Left cardiac atrium (tissue), 4 donors: Measurements from ENCODE around the gene HRH3. TPM values are rescaled to one million over a fixed set of nuclear protein-coding genes. Genes with fewer than 3 reads are reported as not detected.

Experiments used
- ATAC-seq, 2 donors: fragments of 200-7000 bp; cut with Tn5 transposase; one replicate each; pipeline ENCODE4 v1.9.1; 2020; ENCODE audit warnings: mild to moderate bottlenecking in 2 of 2, moderate library complexity in 2 of 2
- DNase-seq: peaks from one replicate; pipeline ENCODE4 v3.0.0-alpha.2; 2020
- intact Hi-C, 2 donors: fragments of 100-400 bp; cut with DNase I; formaldehyde crosslinking; loops; one replicate each; pipeline versions ENCODE4 v1.14.1 to v1.15.1; 2022 to 2023
- long read RNA-seq: library from polyadenylated mRNA; unstranded; transcript quantifications from one replicate; pipeline ENCODE4 v2.0.0, GENCODE V29; 2021
- total RNA-seq, 2 donors: library from RNA; stranded (reverse); fragmentation: NEBNext Ultra II Directional; extraction: Animal tissue kit (Norgen Biotek cat#: 25700); gene quantifications; one replicate each; pipeline ENCODE4 v1.2.1, GENCODE V29; 2021
- donor health status: DM: no; HTN: yes; CAD: no.
- donor health status: DM: no; HTN: yes; CAD: no; lungs with severe emphysema.
- donor health status: DM: yes; HTN: yes; CAD: no.
- donor health status: Dilated cardiomyopathy.

Gene HRH3
- not detected for total RNA-seq
- long read RNA-seq: 0 reads

DNA sequence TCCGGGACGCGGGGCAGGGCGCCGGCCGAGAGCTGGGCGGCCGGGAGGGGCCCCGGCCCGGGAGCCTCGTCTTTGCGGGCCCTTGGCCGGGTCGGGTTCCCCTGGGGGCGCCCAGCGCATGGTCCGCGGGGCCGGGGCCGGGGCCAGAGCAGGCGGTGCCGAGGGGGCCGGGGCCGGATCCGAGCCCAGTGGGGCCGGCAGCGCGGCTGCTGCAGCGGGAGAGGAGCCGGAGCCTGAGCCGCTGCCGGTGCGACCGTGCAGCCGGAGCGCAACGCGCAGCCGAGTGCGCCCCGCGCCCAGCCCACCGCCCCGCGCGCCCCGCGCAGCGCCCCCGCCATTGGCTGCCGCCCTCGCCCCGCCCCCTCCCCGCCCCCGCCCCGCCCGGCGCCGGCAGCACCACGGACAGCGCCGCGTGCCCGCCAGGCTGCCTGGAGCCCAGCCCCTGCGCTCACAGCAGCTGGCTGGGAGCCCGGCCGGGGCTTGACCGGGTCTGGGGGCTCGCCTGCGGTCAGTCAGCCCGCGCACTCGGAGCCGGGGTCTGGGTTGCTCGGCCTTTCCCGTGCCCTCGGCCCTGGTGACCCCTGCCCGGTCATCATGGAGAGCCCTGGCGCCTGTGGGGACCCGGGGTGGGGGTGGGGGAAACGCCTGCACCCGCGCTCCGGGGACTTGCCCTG, at the start of gene HRH3:
Gene HRH3, minus strand, starts transcription at position 287 of the 674 bp plus-strand sequence. CDS start 308 bp downstream, outside the sequence.
- peak; percentile 75 to 89 for ATAC-seq
- intact Hi-C loops: no loop called here

DNA sequence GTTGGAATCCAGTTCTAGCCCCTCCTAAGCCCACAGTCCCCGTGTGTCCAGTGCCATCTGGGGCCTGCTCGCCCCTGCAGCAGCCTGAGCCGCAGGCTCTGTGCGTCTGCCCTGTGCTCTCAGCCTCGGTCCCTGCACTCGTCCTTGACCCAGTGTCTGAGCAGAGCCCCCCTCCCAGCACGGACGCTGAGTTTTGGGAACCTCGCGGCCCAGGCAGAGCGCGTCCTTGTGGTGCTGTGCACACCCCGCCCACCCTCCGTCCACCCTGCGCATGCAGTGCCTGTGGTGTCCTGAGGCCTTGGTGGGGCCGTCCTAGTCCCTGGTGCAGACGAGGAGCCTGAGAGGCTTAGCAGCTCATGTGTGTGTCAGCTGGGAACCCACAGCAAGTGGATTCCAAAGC, 49.8 kb upstream of the HRH3 start:
- ATAC-seq (no peak), DNase-seq (no peak)
- intact Hi-C loops: no loop called here

More for the DNA sequence above, at the start of gene HRH3:
- DNase-seq: no peak

DNA sequence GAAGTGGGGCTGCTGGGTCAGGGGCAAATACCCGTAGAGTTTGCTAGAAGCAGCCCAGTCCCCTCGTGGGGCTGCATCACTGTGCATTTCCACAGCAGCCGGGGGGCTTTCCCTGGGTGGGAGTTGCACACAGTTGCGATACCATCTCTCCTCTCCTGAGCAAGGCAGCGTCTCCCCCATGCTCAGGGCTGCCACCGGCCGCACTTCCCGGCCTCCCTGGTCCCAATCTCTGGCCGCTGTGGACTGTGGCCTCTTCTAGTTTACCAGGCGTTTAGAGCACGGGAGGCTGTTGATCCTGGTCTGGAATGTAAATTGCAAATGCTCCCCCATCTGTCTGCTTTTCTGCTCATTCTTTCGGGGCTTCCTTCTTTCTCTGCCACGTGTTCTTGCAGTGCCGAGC, 49.3 kb upstream of the HRH3 start:
- ATAC-seq (no peak), DNase-seq (no peak)
- intact Hi-C loops: no loop called here

DNA sequence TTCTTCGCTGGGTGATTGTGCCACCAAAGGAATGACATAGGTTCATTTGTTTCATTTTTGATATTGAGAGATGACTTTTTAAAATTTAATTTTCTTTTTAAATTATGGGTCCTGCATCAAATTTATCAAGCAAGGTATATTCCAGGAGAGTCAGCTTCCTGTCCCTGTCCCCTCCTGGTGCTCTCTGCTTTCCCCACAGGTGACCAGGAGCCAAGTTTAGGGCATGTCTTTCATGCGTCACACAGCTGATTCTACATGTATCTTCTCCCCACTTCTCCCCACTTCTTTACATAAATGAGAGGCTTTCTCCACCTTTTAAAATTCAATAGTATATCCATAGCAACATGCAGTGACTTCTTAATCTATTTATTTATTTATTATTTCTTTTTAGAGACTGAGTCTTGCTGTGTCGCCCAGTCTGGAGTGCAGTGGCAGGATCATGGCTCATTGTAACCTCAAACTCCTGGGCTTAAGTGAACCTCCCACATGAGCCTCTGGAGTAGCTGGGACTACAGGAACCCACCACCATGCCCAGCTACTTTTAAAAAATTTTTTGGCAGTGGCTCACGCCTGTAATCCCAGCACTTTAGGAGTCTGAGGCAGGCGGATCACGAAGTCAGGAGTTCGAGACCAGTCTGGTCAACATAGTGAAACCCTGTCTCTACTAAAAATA, 48.3 kb upstream of the HRH3 start:
- DNase-seq: no peak
- no peak for ATAC-seq
- intact Hi-C loops: no loop called here

DNA sequence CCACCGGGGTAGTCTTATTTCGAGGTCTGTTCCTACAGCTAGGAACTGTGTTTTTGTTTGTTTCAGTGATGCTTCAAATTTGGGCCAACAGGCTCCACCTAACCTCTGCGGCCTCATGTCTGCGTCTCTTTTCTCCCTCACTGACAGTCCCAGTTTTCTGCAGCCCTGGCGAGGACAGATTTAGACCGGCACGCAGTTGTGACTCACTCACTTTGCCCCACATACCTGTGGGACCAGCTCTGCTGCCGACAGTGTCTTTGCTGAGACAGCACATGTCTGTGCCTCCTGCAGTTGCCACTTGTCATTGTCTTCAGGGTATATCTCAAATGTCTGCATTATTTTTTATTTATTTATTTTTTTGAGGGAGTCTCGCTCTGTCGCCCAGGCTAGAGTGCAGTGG, 47.5 kb upstream of the HRH3 start:
- DNase-seq (no peak), ATAC-seq (peak; percentile 56 to 78)
- intact Hi-C loops: no loop called here

DNA sequence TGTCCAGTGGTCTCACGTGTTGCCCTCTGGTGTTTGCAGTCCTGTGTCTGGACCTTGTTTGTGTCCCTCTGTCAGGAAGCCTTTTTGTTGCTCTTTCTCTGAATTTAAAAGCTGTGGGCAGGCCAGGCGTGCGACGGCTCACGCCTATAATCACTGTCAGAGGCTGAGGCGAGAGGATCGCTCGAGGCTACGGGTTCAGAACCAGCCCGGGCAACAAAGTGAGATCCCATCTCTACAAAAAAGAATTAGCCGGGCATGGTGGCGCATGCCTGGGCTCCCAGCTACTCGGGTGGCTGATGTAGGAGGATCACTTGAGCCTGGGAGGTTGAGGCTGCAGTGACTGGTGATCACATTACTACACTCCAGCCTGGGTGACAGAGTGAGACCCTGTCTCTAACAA, 46.8 kb upstream of the HRH3 start:
- no peak for DNase-seq
- intact Hi-C loops: no loop called here
- no peak for ATAC-seq

DNA sequence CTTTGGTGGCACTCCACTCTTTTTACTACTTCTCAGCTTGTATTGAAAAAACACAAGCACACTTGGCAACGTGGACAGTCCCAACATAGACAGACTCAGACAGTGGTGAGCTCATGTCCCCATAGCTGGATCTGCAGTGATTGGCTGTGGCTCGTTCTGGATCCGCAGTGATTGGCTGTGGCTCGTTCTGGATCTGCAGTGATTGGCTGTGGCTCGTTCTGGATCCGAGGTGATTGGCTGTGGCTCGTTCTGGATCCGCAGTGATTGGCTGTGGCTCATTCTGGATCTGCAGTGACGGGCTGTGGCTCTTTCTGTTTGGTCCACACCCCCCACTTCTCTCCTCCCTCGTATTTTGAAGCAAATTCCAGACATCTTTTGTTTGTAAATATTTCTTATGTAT, 46.3 kb upstream of the HRH3 start:
- ATAC-seq: no peak
- intact Hi-C loops: no loop called here
- no peak for DNase-seq

DNA sequence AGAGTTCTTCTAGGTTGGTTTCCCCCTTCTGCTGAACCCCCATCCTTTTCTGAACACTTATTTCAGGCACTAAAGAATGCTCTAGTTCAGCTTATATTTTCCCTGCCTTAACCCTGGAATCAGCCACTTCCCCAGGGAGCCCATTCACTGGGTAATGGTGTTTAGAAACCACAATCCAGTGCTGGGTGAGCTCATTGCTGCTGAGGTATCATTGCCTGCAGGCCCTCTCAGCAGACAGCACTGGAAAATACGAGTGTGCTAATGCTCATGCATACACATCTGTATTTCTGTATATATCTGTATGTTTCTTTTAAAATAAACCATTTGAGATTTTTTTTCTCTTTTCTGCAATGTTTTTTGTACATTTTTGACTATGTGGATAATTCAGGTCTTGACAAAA, 45.3 kb upstream of the HRH3 start:
- ATAC-seq (no peak), DNase-seq (no peak)

DNA sequence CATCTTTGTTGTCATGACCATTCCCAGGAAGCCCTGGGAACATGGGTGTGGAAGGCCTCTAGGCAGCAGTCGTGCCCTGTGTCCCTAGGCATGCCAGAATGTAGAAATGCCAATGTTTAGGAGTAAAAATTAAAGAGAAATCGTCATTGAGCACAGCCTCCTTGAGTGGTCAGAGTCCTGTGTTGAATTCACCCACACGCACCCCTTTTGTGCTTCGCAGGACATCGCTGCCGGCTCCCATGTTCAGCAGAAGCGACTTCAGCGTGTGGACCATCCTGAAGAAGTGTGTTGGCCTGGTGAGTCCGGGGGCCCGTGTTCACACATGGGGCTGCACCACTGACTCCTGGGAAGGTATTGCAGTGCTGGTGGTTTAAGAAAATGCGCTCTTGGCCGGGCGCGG, 43.3 kb upstream of the HRH3 start:
- intact Hi-C loops: no loop called here
- DNase-seq (no peak), ATAC-seq (no peak)

More for the DNA sequence above, 45.3 kb upstream of the HRH3 start:
- intact Hi-C loops: no loop called here

DNA sequence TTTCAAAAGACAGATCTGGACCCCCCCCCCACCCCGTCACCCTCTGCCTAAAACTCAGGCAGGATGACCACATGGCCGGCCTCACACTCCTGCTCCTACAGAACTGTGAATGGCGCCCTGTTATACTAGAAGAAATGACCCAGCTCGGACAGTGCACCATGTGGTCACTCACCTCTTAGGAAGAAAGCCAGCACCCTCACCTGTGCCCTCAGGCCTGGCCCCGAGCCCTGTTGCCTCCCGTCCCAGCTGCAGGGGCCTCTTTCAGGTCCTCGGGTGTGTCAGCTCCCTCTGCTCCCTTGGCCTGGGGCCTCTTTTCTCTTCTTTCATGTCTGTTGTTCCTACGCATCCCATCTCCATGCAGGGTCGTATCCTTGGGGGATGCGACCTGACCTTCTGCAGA, 42.0 kb upstream of the HRH3 start:
- intact Hi-C loops: no loop called here
- ATAC-seq (no peak), DNase-seq (no peak)

DNA sequence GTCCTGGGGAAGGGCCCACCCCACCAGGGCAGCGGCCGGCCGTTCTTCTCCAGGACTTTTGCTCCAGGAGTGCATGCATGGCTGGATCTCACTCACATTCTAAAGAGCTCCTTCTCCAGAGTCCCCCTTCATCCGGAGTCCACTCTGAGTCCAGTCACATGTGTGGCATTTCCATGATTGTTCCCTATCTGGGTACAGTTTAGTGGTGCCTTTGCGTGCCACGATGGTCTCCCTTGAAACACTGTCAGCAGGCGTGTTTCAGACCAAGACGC, 39.2 kb upstream of the HRH3 start:
- intact Hi-C loops: no loop called here
- no peak for ATAC-seq
- no peak for DNase-seq

DNA sequence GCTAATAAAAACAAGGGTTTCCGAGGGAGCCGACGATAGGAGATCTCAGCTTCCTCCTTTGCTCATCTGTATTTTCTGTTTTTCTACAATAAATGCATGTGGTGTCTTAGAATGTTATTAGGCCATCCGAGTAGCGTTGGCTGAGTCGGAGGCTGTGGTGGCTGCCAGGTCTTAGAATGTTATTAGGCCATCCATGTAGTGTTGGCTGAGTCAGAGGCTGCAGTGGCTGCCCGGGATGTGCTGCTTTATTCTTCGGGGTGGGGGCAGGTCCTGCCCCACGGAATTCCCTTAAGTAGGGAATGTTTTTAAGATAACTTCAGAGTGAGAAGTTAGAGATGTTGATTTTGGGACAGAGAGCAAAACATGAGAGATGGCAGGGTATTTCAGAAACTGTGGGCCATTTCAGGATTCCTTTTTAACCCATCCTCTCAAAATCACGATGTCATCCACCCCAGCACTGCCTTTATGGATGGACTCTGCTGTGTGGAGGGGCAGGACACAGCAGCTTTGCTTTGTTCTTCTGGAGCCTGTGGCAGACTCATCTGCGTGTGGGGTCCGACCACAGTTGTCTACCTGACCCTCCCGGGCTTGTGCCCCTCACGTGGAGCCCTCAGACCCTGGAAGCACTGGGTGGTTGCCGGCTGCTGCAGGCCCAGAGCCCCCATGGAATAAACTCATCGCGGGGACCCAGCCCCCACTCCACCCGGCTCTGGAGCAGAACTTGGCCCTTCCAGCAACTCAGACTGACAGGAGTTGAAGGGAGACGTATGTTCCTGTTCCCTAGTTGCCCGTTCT, 38.6 kb upstream of the HRH3 start:
- intact Hi-C loops: no loop called here
- ATAC-seq (peak; percentile 84), DNase-seq (peak; percentile 61)

DNA sequence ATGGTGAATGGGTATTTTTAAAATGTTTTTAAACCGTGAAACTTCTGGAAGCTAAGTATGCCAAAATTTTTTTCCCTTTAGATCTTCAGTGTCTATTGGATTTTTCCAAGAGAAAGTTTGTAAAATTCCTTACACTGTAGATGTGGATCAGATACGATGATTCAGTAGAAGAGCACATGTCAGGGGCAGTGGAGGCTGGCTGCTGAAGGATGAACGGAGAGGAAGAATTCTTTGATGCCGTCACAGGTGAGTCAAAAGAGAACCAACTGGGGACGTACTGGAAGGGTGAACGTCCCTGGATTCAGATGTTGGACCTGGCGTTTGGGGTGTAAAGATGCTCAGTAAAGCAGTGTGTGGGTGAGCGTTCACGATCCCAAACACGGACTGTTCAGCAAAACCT, 35.9 kb upstream of the HRH3 start:
- ATAC-seq: no peak
- intact Hi-C loops: no loop called here
- no peak for DNase-seq

DNA sequence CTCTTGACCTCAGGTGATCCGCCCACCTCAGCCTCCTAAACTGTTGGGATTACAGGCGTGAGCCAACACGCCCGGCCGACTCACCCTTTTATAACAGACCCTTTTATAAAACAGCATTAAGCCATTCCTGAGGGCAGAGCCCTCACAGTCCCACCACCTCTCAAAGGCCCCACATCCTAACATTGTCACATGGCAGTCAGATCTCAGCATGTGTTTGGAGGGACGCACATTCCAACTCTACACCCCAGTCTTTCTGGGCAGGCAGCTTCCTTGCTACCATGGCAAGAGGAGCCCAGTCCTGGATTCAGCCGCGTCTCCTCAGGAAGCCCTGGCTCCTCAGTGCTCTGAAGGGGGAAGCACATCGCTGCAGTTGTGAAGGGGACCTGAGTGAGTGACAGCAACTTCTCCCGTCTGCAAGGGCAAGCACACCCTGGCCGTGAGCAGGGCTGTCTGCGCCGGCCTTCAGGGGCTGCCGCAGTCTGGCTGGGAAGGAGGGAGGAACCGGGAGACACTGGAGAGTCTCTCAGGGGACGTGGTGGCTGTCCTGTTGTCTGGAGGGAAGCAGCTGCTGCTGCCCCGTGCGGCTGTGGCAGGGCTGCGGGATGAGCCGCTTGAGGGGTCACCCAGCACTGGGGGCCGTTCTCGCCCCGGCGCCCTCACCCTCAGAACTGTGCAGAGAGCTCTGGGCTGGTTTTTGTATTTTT, 34.1 kb upstream of the HRH3 start:
- ATAC-seq: no peak
- intact Hi-C loops: no loop called here
- no peak for DNase-seq

DNA sequence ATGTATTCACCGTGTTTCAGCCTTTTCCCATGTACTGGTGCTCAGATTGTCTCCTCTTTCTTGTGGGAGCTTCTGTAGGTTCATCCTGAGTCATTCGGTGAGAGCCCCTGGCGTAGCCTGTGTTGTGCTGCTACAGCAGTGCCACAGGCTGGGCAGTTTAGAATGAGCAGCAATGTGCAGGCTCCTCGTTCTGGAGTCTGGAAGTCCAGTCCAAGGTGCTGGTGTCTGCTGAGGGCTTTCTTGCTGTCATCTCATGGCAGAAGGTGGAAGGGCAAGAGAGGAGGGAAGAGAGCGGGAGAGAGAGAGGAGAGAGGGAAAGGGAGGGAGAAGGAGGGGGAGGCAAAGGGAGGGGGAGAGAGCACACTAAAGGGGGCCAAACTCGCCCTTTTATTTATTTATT, 33.3 kb upstream of the HRH3 start:
- intact Hi-C loops: no loop called here
- no peak for ATAC-seq
- DNase-seq: no peak

DNA sequence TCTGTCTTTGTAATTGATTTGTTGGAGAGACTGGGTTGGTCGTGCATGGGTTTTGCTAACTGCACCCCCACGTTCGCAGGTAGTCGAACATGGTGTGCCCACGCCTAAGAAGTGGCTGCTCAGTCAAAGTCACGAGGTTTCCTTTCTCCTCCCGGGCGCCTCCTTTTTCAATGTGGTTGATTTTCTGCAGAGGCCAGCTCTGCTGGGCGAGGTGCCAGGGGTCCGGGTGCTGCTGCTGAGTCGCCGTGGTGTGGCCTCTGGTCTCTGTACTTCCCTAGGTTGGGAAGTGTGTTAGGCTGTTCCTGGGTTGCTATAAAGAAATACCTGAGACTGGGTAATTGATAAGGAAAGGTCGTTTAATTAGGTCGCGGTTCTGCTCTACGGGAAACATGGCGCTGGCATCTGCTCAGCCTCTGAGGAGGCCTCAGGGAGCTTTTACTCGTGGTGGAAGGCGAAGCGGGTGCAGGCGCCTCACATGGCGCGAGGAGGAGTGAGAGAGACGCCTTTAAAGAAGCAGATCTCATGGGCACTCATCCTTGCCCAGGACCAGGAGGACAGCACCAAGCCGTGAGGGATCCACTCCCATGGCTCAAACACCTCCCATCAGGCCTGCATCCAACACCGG, 32.4 kb upstream of the HRH3 start:
- ATAC-seq: no peak
- intact Hi-C loops: no loop called here
- no peak for DNase-seq

DNA sequence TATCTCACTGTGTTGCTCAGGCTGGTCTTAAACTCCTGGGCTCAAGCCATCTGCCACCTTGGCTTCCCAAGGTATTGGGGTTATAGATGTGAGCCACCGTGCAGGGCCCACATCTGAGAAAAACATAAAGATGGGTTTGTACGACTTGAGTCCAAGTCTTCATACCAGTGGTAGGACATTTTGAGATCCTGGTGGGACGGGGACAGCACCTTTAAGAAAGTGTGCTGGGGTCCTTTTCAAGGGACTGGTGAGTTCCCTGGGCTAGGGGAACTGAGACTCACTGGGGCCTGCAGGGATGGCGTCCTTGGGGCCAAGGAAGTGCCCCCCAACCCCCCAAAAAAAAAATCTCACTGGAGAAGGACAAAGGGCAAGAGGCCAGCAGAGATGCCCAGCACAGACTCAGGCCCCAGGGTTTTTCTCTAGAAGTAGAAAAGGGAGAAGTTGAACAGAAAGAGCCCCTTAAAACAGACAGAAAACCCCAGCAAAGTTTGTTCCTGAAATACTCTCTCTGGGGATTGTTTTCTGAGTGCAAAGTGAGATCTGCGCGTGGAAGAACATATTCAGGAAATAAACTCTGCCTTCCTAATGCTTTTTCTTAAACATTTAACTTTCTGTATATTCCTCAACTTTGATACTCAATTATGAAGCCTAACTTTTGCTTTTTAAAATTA, 28.9 kb upstream of the HRH3 start:
- intact Hi-C loops: no loop called here
- ATAC-seq (no peak), DNase-seq (no peak)

DNA sequence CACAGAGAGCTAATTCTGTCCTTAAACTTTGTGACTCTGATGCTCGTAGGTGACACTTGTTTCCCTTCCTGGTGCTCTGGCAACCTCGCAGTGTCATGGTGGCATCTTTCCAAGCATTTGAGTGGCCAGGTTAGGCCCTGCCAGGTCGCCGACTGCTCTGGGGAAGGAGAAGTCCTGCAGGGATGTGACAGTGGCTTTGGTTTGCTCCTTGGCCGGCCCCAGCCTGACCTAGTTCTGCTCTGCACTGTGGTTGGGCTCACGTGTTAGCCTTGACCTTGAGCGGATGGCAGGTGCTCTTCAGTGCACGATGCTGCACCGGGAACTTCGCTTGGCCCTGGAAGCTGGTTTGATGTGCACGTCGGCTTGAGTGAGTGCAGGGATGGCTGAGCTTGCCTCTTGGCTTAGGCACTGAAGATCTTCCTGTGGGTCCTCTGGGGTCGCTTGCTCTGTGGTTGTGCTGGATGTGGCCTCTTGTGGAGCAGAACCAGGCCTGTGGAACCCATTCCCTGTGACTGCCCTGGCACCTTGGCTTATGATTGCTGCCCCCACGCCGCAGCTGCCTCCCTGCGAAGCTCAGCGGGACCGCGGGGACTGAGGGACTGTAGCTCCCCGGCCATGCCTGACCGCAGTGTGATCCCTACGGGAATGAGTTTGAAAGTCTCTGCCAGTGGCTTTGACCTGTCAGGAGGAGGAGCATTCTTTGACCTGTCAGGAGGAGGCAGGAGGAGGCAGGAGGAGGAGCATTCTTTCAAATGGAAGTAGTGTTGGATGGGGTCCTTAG, 27.0 kb upstream of the HRH3 start:
- peak; percentile 73 to 78 for ATAC-seq
- intact Hi-C loops: no loop called here
- DNase-seq: no peak
